Liver (tissue), 3 donors: Measurements from ENCODE around the gene MARCHF3.

Experiments
- CTCF ChIP-seq: fragments of 150-350 bp; IDR thresholded peaks from 2 replicates; pipeline ENCODE4 v1.5.1; 2017; ENCODE audit warnings: improper control_type of control experiment, low read depth, low read length; ENCODE audit not compliant: missing input control
- FOXA1 ChIP-seq: IDR thresholded peaks from 2 replicates; pipeline ENCODE4 v1.6.1; 2016; ENCODE audit warnings: antibody characterized with exemption
- MAX ChIP-seq: IDR thresholded peaks from 2 replicates; pipeline ENCODE4 v1.6.1; 2016; ENCODE audit warnings: antibody characterized with exemption
- TAF1 ChIP-seq: conservative IDR thresholded peaks from 2 replicates; pipeline ENCODE4 v1.6.1; 2016; ENCODE audit warnings: antibody characterized with exemption, mild to moderate bottlenecking
- YY1 ChIP-seq: IDR thresholded peaks from 2 replicates; pipeline ENCODE4 v1.6.1; 2016; ENCODE audit warnings: antibody characterized with exemption, mild to moderate bottlenecking
- donor health status: healthy.
- donor health status: healthy.

- TF ChIP-seq TAF1 (no peak), CTCF (no peak), FOXA1 (no peak), MAX (no peak), YY1 (no peak)
Observed at GRCh38 chr5:127068493-127069214, 38.3 kb upstream of the MARCHF3 start.
